Heart right ventricle (tissue), 16 donors: Measurements from ENCODE around the gene CPNE4. TPM values are rescaled to one million over a fixed set of nuclear protein-coding genes. Genes with fewer than 3 reads are reported as not detected.

ENCODE experiments used
- ATAC-seq, 8 donors: fragments of 200-7000 bp; cut with Tn5 transposase; one replicate each; pipeline ENCODE4 v1.9.1; 2020; ENCODE audit warnings: mild to moderate bottlenecking in 8 of 8, moderate library complexity in 8 of 8, moderate number of reproducible peaks in 1 of 8
- DNase-seq, 2 donors: peaks; one replicate each; pipeline ENCODE4 v3.0.0-alpha.2; 2020
- H3K27ac ChIP-seq, 10 donors: fragments of 200-600 bp; sonication (generic) in 2 of 10; one replicate each; pipeline versions ENCODE4 v1.5.0 to v1.8.0; 2020 to 2022; ENCODE audit warnings: mild to moderate bottlenecking in 3 of 10
- H3K27me3 ChIP-seq, 7 donors: fragments of 200-600 bp; one replicate each; pipeline ENCODE4 v1.8.0; 2021 to 2022; ENCODE audit warnings: mild to moderate bottlenecking in 2 of 7
- H3K36me3 ChIP-seq, 9 donors: fragments of 200-600 bp; sonication (generic) in 1 of 9; one replicate each; pipeline versions ENCODE4 v1.5.0 to v1.8.0; 2020 to 2022; ENCODE audit warnings: mild to moderate bottlenecking in 2 of 9
- H3K4me1 ChIP-seq, 9 donors: fragments of 200-600 bp; sonication (generic) in 1 of 9; one replicate each; pipeline versions ENCODE4 v1.5.0 to v1.8.0; 2020 to 2022; ENCODE audit warnings: mild to moderate bottlenecking in 4 of 9
- H3K4me3 ChIP-seq, 10 donors: fragments of 200-600 bp; sonication (generic) in 2 of 10; one replicate each; pipeline versions ENCODE4 v1.5.0 to v1.8.0; 2020 to 2022; ENCODE audit warnings: mild to moderate bottlenecking in 7 of 10, moderate library complexity in 2 of 10
- H3K9me3 ChIP-seq, 11 donors: fragments of 200-600 bp in 10 of 11; sonication (generic) in 2 of 11; one replicate each; pipeline versions ENCODE4 v1.5.0 to v1.8.0; 2013 to 2022; ENCODE audit warnings: mild to moderate bottlenecking in 2 of 11, control low read depth in 1 of 11, moderate library complexity in 1 of 11
- CTCF ChIP-seq, 9 donors: fragments of 200-600 bp; sonication (generic) in 2 of 9; IDR thresholded peaks; one replicate each; pipeline versions ENCODE4 v1.5.0 to v1.8.0; 2021 to 2022; ENCODE audit warnings: antibody characterized with exemption in 9 of 9, mild to moderate bottlenecking in 5 of 9, moderate library complexity in 1 of 9
- WGBS, 2 donors: extraction: QIAGEN DNeasy Blood & Tissue Kit; methylation state at CpG; one replicate each; pipeline ENCODE4 v1.1.7; 2013; ENCODE audit warnings: inconsistent platforms in 1 of 2; 5-methylcytosine and 5-hydroxymethylcytosine counted together
- intact Hi-C, 10 donors: fragments of 100-400 bp; cut with DNase I; formaldehyde crosslinking; loops; one replicate each; pipeline versions ENCODE4 v1.11.1 to v1.14.2; 2022
- polyA plus RNA-seq, 2 donors: library from polyadenylated mRNA; stranded (reverse); fragments of 200-250 nt; gene quantifications; one replicate each; pipeline ENCODE4 v1.2.3, GENCODE V29; 2013
- total RNA-seq, 10 donors: library from RNA; stranded (reverse); fragmentation: NEBNext Ultra II Directional in 3 of 10; extraction: Animal tissue kit (Norgen Biotek cat#: 25700) in 3 of 10; gene quantifications; one replicate each; pipeline versions ENCODE4 v1.2.1 to v1.2.4, GENCODE V29; 2021 to 2023
- donor health status: Arrhythmogenic right ventricular cardiomyopathy.
- donor health status: ischemic (EF 13 %, LVEDD 7.1; RV severe dilation, severe dysfunction).
- donor health status: healthy with polysubstance abuse.
- donor health status: DM: no; HTN: yes; CAD: no.
- donor health status: DM: no; HTN: no; CAD: no.
- donor health status: ischemic (EF 25% LVEDD 6.9; RV normal size, moderate dysfunction).
- donor health status: ischemic (EF 25% LVEDD 5.7; RV mildly dilated, moderate dysfunction).
- donor health status: healthy.
- donor health status: DM: yes; HTN: yes; CAD: no.
- donor health status: Ischemic cardiomyopathy.
- donor health status: ischemic (EF 35%, LVEDD 5.7; RV mildly dilated, moderate dysfunction).
- donor health status: nonischemic (EF 11% LVEDD 7.7; RV severe dilation, severe dysfunction).
- donor health status: DM: yes; HTN: yes; CAD: no.
- donor health status: PGD.
- donor health status: ischemic (EF 29% LVEDD 5.4; RV normal size, mild dysfunction).
- donor health status: nonischemic (EF 23%, LVEDD 6.1; RV moderate dilation, normal function).

The CPNE4 gene
- total and polyA plus RNA-seq, 12 donors: 1.5 to 116 (median 24.8) TPM

DNA sequence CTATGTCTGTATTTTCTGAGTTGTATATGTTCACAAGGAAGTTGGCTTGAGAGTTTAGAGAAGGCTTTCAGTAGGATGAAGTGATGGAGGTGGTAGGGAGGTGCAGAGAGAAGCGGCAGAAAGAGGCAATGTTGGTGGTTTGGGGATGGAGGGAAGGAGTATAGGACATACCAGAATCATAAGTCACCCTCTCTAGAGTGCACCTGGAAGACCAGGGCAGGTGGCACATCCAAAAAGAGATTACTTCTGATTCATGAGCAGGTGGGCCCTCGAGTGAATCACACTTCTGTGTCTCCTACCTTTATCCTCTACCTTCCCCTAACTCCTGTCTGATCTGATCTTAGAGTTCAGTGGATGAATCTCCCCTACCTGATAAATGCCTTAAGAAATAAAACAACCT lies 490.3 kb downstream of the CPNE4 start:
- TF ChIP-seq CTCF (IDR thresholded peaks at IDR 0.05): no peak
- Histone ChIP-seq H3K36me3 (no peaks in the 10 kb centered on the region), H3K9me3 (no peaks in the 10 kb centered on the region), H3K27me3 (no peaks in the 10 kb centered on the region), H3K4me3 (no peak overlapping the region), H3K4me1 (peaks cover 0 to 14% (median 8%) of the 10 kb centered on the region in 9 donors), H3K27ac (peak overlapping the region in 6 of 10 donors; percentile 30 to 52 (median 44))
- ATAC-seq: peak in 1 of 8 donors; percentile 7
- 87 to 89% methylated on average over 2 of the region's 2 CpGs for WGBS, 2 donors
- no peak for DNase-seq
- intact Hi-C loops: loop anchor here in 1 of 10 donors (10.0 kb wide), 1 partner anchor 480 kb away; no protein-coding TSS in a partner anchor

DNA sequence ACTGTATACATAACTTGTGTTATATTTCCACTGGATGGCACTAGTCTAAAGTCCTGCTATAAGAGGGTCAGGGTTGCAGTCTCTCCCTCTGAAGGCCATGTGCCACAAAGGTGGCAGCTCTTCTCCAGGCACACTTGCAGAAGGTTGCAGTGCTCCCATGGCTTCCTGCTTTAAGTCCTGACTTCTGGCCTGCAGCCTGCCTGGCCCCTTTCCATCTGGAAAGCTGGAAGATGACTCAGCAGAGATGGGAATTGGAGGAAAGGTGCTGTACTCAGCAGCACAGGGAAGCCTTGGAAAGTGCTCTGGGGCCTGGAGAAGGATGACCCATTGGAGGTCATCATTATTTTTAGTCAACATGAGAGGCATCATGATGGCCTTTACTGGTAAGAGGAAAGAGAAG lies 491.1 kb downstream of the CPNE4 start:
- no peaks in the 10 kb centered on the region for H3K27me3 ChIP-seq
- H3K36me3 ChIP-seq: no peaks in the 10 kb centered on the region
- peak in 2 of 9 donors; percentile 15 to 18 for TF ChIP-seq CTCF (IDR thresholded peaks at IDR 0.05)
- peaks cover 0 to 14% (median 8%) of the 10 kb centered on the region in 9 donors for H3K4me1 ChIP-seq
- intact Hi-C loops: loop anchor here in 1 of 10 donors (10.0 kb wide), 1 partner anchor 481 kb away; no protein-coding TSS in a partner anchor
- H3K9me3 ChIP-seq: peaks cover 0 to 3% (median 0%) of the 10 kb centered on the region in 11 donors
- ATAC-seq (peak; percentile 88 to 99 (median 95)), DNase-seq (peak; percentile 73 to 75)
- peak overlapping the region in 5 of 10 donors; percentile 30 to 52 (median 46) for H3K27ac ChIP-seq
- no peak overlapping the region for H3K4me3 ChIP-seq

- Histone ChIP-seq H3K9me3 (peaks cover 0 to 7% (median 0%) of the 10 kb centered on the region in 11 donors), H3K36me3 (no peaks in the 10 kb centered on the region), H3K4me3 (no peak overlapping the region), H3K27ac (no peak overlapping the region), H3K4me1 (peaks cover 0 to 14% (median 8%) of the 10 kb centered on the region in 9 donors), H3K27me3 (no peaks in the 10 kb centered on the region)
- intact Hi-C loops: loop anchor here in 1 of 10 donors (10.0 kb wide), 1 partner anchor 484 kb away; no protein-coding TSS in a partner anchor
- ATAC-seq: no peak
- no peak for DNase-seq
- 81 to 86% methylated on average over 1 of the region's 1 CpG for WGBS, 2 donors
- TF ChIP-seq CTCF (IDR thresholded peaks at IDR 0.05): no peak
Observed at GRCh38 chr3:131541288-131541687, 493.5 kb downstream of the CPNE4 start.

- intact Hi-C loops: loop anchor here in 1 of 10 donors (10.0 kb wide), 1 partner anchor 484 kb away; no protein-coding TSS in a partner anchor
- no peak for ATAC-seq
- Histone ChIP-seq H3K4me1 (peaks cover 0 to 14% (median 8%) of the 10 kb centered on the region in 9 donors), H3K27me3 (no peaks in the 10 kb centered on the region), H3K27ac (no peak overlapping the region), H3K36me3 (no peaks in the 10 kb centered on the region), H3K9me3 (peaks cover 0 to 7% (median 0%) of the 10 kb centered on the region in 11 donors), H3K4me3 (no peak overlapping the region)
- TF ChIP-seq CTCF (IDR thresholded peaks at IDR 0.05): no peak
- 79 to 93% methylated on average over 2 of the region's 2 CpGs for WGBS, 2 donors
- no peak for DNase-seq
Observed at GRCh38 chr3:131540821-131541220, 494.0 kb downstream of the CPNE4 start.
